HG02938 (cell line): ENCODE results near the gene PMAIP1.
A peak's percentile ranks its signal among the peaks of the same experiment; 100 is the strongest.
"Not testable (repeated sequence)": the region's sequence is repeated elsewhere in the genome, so short reads cannot be mapped to it uniquely, and the experiment has no call there.

Experiments used
- ATAC-seq: cut with Tn5 transposase; IDR thresholded peaks from one replicate; pipeline ENCODE4 v1.9.1; 2021; ENCODE audit warnings: mild to moderate bottlenecking, moderate library complexity; ENCODE audit not compliant: unreplicated experiment

The PMAIP1 gene

GRCh38 chr18:59899298-59900221 lies at the start of gene PMAIP1:
Gene PMAIP1 (plus strand): TSS chr18:59899996. CDS start chr18:59900178, 182 bp downstream.
- peak; percentile 48 for ATAC-seq

- no peak for ATAC-seq
These were observed 47.9 kb upstream of the PMAIP1 start for GRCh38 chr18:59851784-59852399.

- ATAC-seq = no peak
These were observed 47.2 kb upstream of the PMAIP1 start for GRCh38 chr18:59852548-59852947.

GRCh38 chr18:59853380-59853779 lies 46.4 kb upstream of the PMAIP1 start:
- no peak for ATAC-seq

GRCh38 chr18:59853988-59854387 lies 45.8 kb upstream of the PMAIP1 start:
- not testable (repeated sequence) for ATAC-seq

- ATAC-seq = no peak
These were observed 38.8 kb upstream of the PMAIP1 start for GRCh38 chr18:59861009-59861408.

GRCh38 chr18:59861963-59862819 lies 37.6 kb upstream of the PMAIP1 start:
- peak; percentile 71 for ATAC-seq

- ATAC-seq = no peak
These were observed 34.4 kb upstream of the PMAIP1 start for GRCh38 chr18:59865241-59865986.

- ATAC-seq = no peak
These were observed 33.1 kb upstream of the PMAIP1 start for GRCh38 chr18:59866551-59867269.

GRCh38 chr18:59867337-59868104 lies 32.3 kb upstream of the PMAIP1 start:
- ATAC-seq = no peak

GRCh38 chr18:59870623-59871130 lies 29.1 kb upstream of the PMAIP1 start:
- no peak for ATAC-seq

- no peak for ATAC-seq
These were observed 28.0 kb upstream of the PMAIP1 start for GRCh38 chr18:59871711-59872362.

GRCh38 chr18:59873641-59874040 lies 26.2 kb upstream of the PMAIP1 start:
- ATAC-seq = no peak

- no peak for ATAC-seq
These were observed 25.6 kb upstream of the PMAIP1 start for GRCh38 chr18:59874166-59874565.

GRCh38 chr18:59876310-59876626 lies 23.5 kb upstream of the PMAIP1 start:
- ATAC-seq = peak; percentile 81

- ATAC-seq = no peak
These were observed 22.4 kb upstream of the PMAIP1 start for GRCh38 chr18:59877361-59877760.

- peak; percentile 43 for ATAC-seq
These were observed 21.2 kb upstream of the PMAIP1 start for GRCh38 chr18:59878644-59879043.
